PFSK-1 (cell line): ENCODE data around the gene FAM120B.

Experiments
- FOXP2 ChIP-seq: optimal IDR thresholded peaks from 2 replicates; pipeline ENCODE3; 2011; ENCODE audit warnings: borderline replicate concordance, control low read depth, inconsistent platforms; ENCODE audit not compliant: insufficient read depth; ENCODE audit errors: extremely low read length, extremely low read depth
- POLR2AphosphoS5 ChIP-seq: IDR thresholded peaks from 2 replicates; pipeline ENCODE4 v1.6.1; 2012; ENCODE audit warnings: low read depth, mild to moderate bottlenecking, control low read depth, low read length, moderate library complexity
- REST ChIP-seq, 2 experiments: IDR thresholded peaks; 2 replicates each; pipeline versions ENCODE4 v1.6.1 to v1.8.0; 2011 to 2012; ENCODE audit warnings: low read depth in 2 of 2, low read length in 2 of 2, control low read depth in 1 of 2, inconsistent platforms in 1 of 2, mild to moderate bottlenecking in 1 of 2, moderate library complexity in 1 of 2; ENCODE audit not compliant: insufficient read depth in 1 of 2
- SIN3A ChIP-seq: IDR thresholded peaks from 2 replicates; pipeline ENCODE4 v1.6.1; 2012; ENCODE audit warnings: mild to moderate bottlenecking, low read length, moderate library complexity, borderline replicate concordance; ENCODE audit not compliant: insufficient read depth
- TAF1 ChIP-seq: IDR thresholded peaks from 2 replicates; pipeline ENCODE4 v1.6.1; 2012; ENCODE audit warnings: low read length, control low read depth, borderline replicate concordance; ENCODE audit not compliant: insufficient read depth

Gene FAM120B

GRCh38 chr6:170444811-170445211 lies 138.3 kb downstream of the FAM120B start:
- no peak for TF ChIP-seq REST (IDR thresholded peaks at IDR 0.05; ENCODE audit: insufficient read depth in 1 of 2, low read depth in 2 of 2, low read length in 2 of 2)
- TF ChIP-seq TAF1 = no peak
- no peak for TF ChIP-seq SIN3A
- no peak for TF ChIP-seq FOXP2
- TF ChIP-seq POLR2AphosphoS5 = no peak

- no peak for TF ChIP-seq POLR2AphosphoS5
- no peak for TF ChIP-seq REST (IDR thresholded peaks at IDR 0.05; ENCODE audit: insufficient read depth in 1 of 2, low read depth in 2 of 2, low read length in 2 of 2)
These were observed 138.9 kb downstream of the FAM120B start for GRCh38 chr6:170445487-170445886.

GRCh38 chr6:170445971-170446370 lies 139.4 kb downstream of the FAM120B start:
- TF ChIP-seq FOXP2 = no peak
- TF ChIP-seq SIN3A = no peak
- no peak for TF ChIP-seq POLR2AphosphoS5
- no peak for TF ChIP-seq REST (IDR thresholded peaks at IDR 0.05; ENCODE audit: insufficient read depth in 1 of 2, low read depth in 2 of 2, low read length in 2 of 2)
- no peak for TF ChIP-seq TAF1

- TF ChIP-seq TAF1 = no peak
- TF ChIP-seq POLR2AphosphoS5 = no peak
- no peak for TF ChIP-seq REST (IDR thresholded peaks at IDR 0.05; ENCODE audit: insufficient read depth in 1 of 2, low read depth in 2 of 2, low read length in 2 of 2)
- TF ChIP-seq FOXP2 = no peak
- TF ChIP-seq SIN3A = no peak
These were observed 140.4 kb downstream of the FAM120B start for GRCh38 chr6:170446841-170447560.

GRCh38 chr6:170447561-170447930 lies 141.0 kb downstream of the FAM120B start:
- TF ChIP-seq POLR2AphosphoS5 (no peak), TAF1 (no peak)
